HG02759 (cell line): Measurements from ENCODE around the gene ZNF469.
"Not testable (repeated sequence)": the region's sequence is repeated elsewhere in the genome, so short reads cannot be mapped to it uniquely, and the experiment has no call there.

Source experiments
- ATAC-seq: cut with Tn5 transposase; IDR thresholded peaks from one replicate; pipeline ENCODE4 v1.9.1; 2021; ENCODE audit warnings: mild to moderate bottlenecking, moderate library complexity; ENCODE audit not compliant: unreplicated experiment

The ZNF469 gene

DNA sequence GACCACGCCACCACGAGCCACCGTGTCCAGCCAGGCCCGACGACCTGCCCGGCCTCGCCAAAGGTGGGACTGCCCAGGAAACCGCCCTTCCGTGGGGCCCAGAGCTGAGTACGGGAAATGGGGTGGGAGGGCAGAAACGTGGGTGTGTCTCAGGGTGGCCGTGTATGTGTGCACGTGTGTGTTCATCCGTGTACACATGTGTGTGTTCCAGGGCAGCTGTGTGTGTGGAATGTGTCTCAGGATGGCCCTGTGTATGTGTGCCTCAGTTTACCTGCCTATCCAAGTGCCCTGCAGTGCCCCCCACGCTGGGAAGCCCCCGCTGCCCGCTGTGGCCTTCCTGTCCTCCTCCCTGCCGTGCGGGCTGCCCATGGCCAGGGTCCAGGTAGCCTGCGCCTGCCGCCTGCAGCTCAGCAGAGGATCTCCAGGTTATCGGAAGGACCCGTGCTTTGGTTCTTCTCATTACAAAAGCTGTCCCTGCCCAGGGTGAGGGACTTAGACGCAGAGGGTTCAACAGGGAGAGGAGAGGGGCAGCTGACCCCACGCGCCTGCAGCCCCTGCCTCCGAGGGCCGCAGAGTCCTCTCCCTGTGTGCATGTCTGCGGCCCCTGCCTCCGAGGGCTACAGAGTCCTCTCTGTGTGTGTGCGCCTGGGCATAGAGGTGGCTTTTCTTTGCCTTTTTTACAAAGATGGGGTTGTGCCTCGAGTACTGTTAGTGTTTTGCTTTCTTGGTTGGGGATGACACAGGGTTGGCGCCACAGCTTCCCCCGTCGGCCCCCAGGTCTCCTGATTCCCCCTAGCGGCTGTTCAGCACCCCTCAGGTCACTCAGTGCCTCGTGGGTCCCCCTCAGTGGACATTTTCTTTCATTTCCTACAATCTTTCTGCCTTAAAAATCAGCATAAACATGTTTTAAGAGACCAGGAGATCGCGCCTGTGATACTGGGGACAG lies 23.6 kb downstream of the ZNF469 start:
- no peak for ATAC-seq

DNA sequence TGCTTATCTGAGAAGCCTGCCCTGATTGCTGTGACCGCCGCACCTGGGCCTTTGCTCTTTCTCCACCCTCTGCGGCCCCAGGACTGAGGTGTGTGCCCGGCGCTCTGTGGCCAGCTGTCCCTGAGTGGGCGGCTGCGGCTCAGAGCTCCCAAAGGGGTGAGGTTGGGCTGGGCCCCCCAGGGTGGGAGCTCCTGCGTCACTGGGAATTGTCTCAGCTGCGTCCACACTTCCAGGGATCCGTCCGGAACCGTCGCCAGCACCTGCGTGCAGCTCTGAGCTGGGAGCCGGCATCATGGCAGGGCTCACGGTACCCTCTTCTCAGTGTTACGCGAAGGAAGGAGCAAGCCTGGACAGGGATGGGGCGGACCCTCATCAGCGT lies 24.3 kb downstream of the ZNF469 start:
- ATAC-seq: no peak

DNA sequence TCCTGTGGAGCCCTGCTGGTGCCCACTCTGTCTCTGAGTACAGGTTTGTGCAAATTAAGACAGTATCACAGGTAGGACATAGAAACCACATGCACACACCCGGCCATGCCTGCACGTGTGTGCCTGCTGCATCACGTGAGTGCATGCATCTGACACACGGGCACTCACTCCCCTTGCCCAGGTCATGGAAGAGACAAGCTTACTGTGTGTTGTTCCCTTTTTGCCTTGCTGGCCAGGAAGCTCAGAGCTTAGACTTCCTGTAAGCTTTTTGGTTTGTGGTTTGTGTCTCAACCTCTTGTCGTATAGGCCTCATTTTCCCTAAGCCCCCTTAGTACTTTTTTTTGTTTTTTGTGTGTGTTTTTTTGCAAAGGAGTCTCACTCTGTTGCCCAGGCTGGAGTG lies 25.0 kb downstream of the ZNF469 start:
- ATAC-seq: no peak

DNA sequence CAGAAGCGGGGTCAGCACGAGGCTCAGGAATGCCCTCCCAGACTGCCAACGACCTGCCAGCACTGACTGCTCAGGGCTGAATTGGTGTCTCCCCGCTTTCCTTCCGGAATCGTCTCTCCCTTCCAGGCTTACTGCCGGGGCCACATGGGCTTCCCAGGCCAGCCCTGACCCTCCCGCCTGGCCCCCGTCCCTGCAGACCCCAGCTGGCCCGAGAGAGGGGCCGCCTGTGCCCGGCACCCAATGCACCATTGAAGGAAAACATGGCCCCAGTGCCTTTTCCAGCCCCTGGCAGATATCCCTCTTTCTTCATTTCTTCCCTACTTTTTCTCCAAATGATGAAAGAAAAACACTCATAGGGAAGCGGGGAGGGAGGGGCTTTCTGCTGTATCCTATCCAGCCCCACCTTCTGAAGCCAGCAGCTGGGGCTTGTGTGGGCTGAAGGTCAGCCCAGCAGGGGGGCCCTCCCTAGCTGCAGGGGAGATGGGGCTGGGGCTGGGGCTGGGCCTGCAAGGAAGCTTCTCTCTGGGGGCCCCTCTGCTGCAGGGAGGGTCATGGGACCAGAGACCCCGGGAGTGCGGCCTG lies 25.9 kb downstream of the ZNF469 start:
- ATAC-seq: no peak

DNA sequence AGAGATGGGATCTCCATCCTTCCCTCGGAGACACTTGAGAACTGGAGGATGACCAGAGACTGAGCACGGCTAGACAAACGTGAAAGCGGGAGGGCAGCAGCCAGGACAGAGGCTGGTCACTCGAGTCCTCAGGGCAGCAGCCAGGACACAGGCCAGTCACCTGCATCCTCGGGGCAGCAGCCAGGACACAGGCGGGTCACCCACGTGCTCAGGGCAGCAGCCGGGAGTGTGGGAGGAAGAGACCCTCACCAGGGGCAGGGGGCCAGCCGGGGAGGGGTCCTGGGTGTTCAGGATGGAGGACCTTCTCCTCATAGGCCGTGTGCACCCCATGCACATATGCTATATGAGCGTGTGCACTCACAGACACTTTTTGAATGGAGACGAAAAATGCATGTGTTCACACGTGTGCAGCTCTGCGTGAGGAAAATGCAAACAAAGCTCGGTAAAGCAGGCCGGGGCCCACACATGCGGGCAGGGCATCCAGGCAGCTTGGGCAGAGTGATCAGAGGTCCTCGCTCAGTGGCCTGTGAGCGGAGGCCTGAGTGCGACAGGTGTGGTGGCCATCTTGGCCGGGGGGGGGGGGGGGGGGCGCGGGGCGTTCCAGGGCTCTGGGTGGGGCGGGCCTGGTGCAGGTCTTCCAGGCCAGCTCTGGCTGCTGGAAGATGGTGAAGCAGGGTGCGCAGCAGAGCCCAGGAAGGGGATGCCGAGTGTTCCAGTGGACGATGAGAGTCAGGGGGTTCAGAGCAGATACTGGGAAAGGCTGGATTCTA lies 26.7 kb downstream of the ZNF469 start:
- no peak for ATAC-seq

DNA sequence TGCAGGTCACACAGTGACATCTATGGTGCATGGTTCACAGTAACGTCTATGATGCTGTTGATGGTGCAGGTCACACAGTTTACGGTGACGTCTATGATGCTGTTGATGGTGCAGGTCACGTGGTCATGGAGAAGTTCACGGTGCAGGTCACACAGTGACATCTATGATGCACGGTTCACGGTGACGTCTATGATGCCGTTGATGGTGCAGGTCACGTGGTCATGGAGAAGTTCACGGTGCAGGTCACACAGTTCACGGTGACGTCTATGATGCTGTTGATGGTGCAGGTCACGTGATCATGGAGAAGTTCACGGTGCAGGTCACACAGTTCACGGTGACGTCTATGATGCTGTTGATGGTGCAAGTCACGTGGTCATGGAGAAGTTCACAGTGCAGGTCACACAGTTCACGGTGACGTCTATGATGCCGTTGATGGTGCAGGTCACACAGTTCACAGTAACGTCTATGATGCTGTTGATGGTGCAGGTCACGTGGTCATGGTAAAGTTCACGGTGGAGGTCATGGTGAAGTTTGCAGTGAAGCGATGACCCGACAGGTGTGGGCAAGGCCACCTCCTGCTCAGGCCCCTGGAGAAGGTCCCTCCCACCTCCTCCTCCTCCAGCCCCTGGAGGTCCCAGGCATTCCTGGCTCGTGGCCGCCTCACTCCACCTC lies 27.7 kb downstream of the ZNF469 start:
- not testable (repeated sequence) for ATAC-seq

DNA sequence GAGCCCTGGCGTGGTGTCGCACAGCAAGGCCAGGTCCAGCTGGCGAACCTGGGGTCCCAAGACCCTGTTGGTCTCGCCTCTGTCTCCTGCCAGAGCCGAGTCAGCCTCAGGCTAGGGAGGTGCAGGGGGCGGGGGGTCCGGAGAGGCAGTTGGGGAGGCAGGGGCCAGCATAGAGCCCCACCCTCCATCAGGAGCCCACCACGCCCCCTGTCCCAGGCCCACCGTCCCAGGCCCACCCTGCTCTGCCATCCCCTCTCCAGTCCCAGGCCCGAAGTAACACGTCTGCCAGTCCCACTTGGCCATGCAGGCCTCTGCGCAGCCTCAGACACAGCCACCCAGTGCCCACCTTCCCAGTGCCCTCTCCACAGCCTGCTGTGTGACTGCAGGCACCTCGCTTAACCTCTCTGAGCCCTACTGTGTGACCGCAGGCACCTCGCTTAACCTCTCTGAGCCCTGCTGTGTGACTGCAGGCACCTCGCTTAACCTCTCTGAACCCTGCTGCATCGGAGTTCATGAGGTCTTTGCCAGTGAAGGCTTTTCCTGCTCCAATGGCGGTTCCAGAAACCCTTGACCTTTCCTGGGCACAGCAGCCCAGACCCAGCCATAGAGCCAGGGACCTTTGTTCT lies 29.3 kb downstream of the ZNF469 start:
- no peak for ATAC-seq

DNA sequence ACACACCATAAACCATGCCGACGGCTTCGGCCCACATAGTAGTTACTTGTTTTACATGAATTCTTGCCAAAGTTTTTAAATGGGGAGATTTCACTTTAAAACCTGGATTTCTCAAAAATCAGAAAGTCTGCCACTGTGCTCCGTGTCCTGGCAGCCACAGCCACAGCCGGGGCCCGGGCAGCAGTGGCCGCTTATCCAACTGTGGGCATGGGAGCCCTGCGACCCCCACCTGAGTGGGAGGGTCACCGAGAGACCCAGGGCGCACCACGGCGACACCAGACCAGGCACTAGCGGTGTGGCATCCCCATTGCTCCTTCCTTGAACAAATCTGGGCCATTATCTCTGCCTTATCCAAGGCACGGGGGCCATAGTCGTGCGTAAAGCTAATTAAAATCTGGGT lies 30.0 kb downstream of the ZNF469 start:
- ATAC-seq: no peak

DNA sequence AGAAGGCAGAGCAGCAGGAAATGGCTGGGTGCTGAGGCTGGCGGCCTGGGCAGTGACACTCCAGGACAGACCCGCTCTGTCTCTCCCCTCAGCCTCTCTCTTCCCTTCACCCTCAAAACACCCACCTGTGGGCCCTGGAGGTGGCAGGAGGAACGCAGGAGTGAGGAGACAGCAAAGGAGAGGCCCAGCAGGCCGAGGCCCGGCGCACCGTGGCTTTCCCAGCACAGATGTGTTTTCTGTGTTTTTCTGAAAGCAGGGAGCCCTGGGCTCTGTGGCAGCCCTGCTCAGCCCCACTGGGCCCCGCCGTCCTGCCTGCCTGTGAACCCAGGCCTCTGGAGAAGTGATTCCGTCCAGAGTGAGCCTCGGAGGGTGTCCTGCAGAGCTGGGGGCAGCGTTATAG lies 30.5 kb downstream of the ZNF469 start:
- ATAC-seq: no peak

DNA sequence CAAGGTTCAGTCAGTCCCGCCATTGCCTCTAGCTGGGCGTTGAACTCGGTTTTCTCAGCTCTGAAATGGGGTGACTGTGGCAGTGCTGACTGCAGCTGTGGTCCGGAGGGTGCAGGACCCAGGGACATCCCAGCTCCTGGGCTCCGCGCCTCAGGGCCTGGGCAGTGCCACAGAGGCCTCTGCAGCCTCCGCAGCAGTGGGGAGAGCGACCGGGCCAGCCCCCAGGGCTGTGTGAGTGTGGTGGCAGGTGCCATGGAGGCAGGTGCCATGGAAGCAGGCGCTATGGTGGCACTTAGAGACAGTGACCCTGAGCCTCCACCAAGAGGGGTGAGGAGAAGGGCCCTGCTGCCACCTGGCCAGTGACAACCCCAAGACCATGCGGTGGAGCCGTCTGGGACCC lies 30.9 kb downstream of the ZNF469 start:
- no peak for ATAC-seq

DNA sequence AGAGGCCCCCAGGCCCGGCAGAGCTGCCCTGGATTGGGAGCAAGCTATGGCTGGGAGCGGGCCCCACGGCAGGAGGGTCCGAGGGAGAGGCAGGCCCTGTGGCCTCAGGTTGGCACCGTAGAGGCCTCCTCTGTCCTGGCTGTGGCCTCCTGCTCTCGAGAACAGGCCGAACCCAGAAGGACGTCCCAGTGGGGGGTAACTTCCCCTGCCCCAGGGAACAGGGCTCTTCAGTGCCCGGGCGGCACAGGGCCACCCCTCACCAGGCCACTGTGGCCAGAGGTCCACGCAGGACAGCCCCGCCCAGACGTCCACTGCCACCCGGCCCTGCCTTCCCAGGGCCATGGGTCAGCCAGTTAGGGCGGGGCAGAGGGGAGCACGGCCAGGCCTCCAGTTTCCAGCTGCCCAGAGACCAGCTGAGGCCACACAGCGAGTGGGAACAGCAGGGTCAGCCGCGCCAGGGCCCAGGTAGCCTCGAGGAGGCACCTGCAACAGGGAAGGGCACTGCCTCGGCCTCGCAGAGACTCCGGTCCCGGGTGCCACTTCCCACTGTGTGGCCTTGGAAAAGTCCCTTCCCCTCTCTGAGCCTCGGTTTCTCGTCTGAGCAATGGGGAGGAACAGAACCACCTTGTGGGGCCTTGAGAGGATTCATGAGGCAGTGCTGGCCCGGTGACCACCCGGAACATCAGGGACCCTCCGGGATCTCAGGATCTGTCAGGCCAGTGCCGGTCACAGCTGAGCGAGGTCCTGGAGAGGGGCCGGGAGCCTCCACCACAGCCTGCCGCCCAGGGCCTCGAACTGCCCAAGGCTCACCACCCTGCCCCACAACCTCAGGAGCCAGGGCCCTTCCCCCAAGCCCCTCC lies 32.0 kb downstream of the ZNF469 start:
- ATAC-seq: no peak

DNA sequence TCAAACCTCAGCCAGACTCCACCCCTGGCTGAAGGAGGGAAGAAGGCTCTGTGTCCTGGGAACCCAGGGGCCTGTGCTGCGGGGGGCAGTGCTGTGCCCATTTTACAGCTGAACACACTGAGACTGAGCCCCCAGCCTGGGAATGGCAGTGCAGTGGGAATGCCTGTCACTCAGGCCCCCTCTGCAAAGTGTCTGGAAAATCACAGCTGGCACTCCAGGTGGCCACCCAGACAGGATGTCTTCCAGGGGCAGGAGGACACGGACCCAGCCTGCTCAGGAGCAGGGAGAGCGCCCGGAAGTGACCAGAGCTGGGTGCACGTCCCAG lies 32.6 kb downstream of the ZNF469 start:
- no peak for ATAC-seq

DNA sequence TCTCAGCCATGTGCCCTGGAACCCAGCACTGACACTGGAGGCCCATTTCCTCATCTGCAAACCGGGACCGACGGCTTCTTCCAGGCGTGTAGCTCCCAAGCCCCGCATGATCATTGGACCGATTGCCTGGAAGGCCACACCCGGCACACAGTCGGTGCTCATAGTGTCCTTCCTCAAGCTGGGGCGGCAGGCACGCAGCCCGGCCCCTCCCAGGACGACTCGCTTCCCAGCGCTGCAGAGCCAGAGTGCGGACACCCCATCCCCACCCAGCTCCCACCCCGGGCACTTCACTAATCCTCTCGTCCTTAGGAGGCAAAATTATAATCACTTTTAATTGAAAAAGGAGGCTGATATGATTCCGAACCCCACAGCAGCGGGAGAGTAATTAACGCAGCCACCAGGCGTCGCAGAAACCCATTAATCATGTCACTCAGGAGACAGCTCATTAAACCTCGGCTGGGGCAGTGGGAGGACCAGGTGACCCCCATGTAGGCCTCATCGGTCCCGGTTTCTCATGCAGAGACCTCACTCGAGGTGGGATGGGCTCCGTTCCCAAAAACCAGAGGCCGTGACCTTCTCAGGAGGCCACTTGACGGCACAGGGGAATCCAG lies 33.1 kb downstream of the ZNF469 start:
- no peak for ATAC-seq

DNA sequence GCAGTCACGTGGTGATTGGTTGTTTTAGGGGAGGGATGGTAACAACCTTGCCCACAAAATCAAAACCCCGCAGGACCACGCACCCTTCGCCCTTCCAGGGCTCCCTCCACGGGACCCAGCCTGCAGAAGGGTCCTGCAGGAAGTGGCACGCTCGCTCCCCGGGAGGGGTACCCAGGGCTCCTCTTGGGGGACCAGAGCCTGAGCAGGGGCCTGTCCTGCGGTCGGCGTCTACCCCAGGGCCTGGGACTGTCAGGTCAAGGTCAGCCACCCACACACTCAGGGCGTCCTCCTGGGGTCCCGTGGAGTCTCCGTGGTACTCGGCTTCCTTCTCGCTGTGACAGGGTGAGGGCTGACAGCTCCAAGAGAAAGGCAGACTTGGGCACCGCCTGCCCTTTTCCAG lies 33.9 kb downstream of the ZNF469 start:
- ATAC-seq: no peak

DNA sequence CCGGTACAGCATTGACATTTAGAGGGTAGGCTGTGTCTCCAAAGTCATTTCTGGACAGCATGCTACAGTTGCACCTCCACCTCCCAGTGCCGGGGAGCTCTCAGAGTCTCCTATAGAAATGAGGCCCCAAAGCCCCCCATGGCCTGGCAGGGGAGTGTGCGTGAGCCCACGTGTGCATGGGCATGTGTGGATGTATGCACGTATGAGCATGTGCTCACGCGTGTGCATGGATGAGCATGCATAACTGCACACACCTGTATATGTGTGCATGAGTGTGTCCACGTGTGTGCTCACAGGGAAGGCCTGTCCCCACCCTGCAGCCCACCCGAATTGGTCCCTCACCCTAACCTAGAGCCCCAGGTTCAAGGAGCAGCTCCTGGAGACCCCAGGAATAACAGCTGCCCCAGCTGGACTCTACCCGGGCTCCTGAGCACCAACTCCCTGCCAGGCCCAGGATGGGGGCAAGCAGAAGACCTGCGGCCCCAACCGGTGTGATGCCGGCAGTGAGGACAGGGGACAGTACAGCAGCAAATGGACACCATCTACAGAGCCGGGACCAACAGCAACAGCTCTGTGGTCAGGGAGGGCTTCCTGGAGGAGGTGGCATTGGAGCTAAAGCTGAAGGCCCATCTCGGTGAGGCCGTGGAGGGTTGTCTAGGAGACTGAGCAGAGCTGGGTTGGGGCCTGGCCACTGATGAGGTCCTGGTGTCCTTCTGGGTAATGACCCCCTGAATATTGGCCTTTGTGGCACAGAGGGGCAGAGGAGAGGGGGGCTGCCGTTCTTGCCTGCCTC lies 35.1 kb downstream of the ZNF469 start:
- no peak for ATAC-seq

DNA sequence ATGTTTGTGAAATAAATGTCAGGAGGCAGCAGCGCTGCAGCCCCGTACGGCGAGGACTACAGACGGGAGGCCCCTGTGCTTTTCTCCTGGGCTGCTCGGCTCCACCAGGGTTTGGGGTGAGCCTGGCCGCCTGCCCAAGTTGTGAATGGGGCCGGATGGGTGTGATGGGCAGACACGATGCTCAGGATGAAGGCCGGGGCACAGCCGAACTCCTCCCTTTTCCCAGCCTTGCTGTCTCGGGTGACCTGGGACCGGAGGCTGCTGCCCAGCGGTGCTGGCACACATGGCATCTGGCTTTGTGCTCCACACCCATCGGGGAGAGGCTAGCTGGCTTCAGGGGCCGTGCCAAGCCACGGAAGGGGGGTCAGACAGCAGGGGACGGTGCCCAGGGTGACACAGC lies 36.1 kb downstream of the ZNF469 start:
- no peak for ATAC-seq

DNA sequence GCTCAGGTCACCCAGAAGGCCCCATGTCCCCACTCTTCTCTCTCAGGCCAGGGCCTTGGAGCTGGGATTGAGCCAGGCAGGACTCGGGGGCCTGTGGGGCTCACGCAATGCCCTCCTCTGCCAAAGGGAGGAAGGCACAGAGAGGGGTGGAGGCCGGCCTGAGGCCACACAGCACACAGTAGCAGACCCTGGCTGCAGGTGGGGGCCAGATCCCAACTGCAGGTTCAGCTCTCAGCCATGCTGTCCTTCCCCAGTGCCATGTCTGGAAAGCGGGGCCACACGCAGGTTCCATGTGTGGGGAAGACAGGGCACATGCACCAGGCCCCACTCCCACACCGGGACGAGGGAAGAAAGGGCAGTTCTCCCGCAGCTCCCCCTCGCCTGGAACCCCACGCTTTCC lies 37.0 kb downstream of the ZNF469 start:
- ATAC-seq: no peak

DNA sequence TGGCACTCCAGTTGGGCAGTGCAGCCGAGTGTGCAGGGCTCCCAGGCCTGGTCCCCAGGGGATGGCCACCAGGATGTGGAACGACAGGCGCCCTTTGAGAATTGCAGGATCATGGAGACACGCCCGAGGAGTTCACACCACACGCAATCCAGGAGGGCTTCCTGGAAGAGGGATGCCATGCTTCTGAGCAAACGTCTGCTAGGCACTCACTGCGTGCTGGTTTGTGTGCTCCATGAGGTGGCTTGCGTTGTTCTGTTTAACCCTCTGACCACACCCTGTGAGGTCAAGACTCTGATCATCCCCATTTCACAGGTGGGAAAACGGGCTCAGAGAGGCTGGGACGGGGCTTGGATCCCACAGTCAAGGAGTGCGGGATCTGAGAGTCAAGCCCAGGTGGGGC lies 37.7 kb downstream of the ZNF469 start:
- no peak for ATAC-seq

DNA sequence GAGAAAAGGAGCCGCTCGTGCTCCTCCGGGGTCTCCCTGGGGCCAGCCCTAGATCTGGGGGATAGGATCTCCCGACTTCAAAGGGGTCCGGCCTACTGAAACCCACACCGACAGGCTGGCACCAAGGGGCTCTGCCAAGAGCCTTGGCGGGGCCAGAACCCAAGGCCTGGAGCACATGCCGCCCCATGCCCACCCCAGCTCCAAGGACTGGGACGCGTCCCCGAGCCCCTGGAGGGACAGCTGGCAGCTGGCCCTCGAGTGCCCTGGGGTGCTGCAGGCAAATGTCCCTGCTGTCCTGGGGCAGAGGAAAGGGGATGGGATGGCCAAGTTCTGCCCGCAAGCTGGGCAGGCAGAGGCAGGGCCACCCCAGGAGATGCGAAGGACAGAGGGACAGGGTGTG lies 38.5 kb downstream of the ZNF469 start:
- no peak for ATAC-seq
